ENCODE results near the gene RECQL5.

DNA sequence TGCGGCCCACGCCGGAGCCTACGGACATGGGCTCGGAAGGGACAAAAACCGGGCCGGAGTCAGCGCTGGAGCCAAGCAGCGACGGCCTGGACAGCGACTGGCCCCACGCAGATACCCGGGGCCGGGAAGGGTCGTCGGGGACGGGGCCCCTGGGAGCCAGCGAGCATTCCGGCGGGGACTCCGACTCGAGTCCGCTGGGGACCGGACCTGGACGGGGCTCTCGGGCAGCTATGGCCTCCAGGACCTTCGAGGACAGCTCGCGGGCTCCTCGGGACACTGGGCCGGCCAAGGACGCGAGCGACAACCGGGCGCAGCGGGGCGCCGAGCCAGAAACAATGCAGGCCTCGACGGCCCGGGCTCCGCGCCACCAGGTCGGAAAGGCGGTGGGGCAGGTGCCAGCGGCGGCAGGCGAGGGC lies 78.3 kb downstream of the RECQL5 start:
- TF ChIP-seq, protein P1, sequence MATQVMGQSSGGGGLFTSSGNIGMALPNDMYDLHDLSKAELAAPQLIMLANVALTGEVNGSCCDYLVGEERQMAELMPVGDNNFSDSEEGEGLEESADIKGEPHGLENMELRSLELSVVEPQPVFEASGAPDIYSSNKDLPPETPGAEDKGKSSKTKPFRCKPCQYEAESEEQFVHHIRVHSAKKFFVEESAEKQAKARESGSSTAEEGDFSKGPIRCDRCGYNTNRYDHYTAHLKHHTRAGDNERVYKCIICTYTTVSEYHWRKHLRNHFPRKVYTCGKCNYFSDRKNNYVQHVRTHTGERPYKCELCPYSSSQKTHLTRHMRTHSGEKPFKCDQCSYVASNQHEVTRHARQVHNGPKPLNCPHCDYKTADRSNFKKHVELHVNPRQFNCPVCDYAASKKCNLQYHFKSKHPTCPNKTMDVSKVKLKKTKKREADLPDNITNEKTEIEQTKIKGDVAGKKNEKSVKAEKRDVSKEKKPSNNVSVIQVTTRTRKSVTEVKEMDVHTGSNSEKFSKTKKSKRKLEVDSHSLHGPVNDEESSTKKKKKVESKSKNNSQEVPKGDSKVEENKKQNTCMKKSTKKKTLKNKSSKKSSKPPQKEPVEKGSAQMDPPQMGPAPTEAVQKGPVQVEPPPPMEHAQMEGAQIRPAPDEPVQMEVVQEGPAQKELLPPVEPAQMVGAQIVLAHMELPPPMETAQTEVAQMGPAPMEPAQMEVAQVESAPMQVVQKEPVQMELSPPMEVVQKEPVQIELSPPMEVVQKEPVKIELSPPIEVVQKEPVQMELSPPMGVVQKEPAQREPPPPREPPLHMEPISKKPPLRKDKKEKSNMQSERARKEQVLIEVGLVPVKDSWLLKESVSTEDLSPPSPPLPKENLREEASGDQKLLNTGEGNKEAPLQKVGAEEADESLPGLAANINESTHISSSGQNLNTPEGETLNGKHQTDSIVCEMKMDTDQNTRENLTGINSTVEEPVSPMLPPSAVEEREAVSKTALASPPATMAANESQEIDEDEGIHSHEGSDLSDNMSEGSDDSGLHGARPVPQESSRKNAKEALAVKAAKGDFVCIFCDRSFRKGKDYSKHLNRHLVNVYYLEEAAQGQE (IDR thresholded peaks at IDR 0.05; ENCODE audit: borderline replicate concordance), result no peak
- no peak for TF ChIP-seq TAF1 (IDR thresholded peaks at IDR 0.05; ENCODE audit: low read depth)
- TF ChIP-seq, protein P2, sequence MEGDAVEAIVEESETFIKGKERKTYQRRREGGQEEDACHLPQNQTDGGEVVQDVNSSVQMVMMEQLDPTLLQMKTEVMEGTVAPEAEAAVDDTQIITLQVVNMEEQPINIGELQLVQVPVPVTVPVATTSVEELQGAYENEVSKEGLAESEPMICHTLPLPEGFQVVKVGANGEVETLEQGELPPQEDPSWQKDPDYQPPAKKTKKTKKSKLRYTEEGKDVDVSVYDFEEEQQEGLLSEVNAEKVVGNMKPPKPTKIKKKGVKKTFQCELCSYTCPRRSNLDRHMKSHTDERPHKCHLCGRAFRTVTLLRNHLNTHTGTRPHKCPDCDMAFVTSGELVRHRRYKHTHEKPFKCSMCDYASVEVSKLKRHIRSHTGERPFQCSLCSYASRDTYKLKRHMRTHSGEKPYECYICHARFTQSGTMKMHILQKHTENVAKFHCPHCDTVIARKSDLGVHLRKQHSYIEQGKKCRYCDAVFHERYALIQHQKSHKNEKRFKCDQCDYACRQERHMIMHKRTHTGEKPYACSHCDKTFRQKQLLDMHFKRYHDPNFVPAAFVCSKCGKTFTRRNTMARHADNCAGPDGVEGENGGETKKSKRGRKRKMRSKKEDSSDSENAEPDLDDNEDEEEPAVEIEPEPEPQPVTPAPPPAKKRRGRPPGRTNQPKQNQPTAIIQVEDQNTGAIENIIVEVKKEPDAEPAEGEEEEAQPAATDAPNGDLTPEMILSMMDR (IDR thresholded peaks at IDR 0.05; ENCODE audit: poor library complexity, severe bottlenecking), result no peak
- TF ChIP-seq EZH2 (IDR thresholded peaks at IDR 0.05; ENCODE audit: borderline replicate concordance, insufficient read depth, low read length, poor library complexity, severe bottlenecking), result no peak
- no peak for TF ChIP-seq EP300 (conservative IDR thresholded peaks at IDR 0.05; ENCODE audit: poor library complexity, severe bottlenecking)
- TF ChIP-seq RAD21 (conservative IDR thresholded peaks at IDR 0.05), result no peak
- no peak for TF ChIP-seq POLR2AphosphoS5 (IDR thresholded peaks at IDR 0.05)
- no peak for TF ChIP-seq SMC3 (conservative IDR thresholded peaks at IDR 0.05; ENCODE audit: poor library complexity)

Measured in neural cell (in vitro differentiated cells).